Measurements from ENCODE around the gene RAC3. TPM values are rescaled to one million over a fixed set of nuclear protein-coding genes. Genes with fewer than 3 reads are reported as not detected.

RAC3 gene
- total and polyA plus RNA-seq, 2 of the 8 experiments (the other 6 are each of a cell fraction or from before 2014, with no cell fraction given), result 177 to 299 TPM

- peak; percentile 83 to 94 (median 85) for TF ChIP-seq CTCF (IDR thresholded peaks at IDR 0.05; ENCODE audit: control extremely low read depth in 1 of 3, insufficient read depth in 1 of 3, low read depth in 1 of 3, low read length in 3 of 3)
- no peak for TF ChIP-seq TEAD4 (IDR thresholded peaks at IDR 0.05; ENCODE audit: low read depth, low read length)
- TF ChIP-seq POU5F1 (IDR thresholded peaks at IDR 0.05; ENCODE audit: low read depth, low read length), result no peak
- peak; percentile 92 for TF ChIP-seq EGR1 (IDR thresholded peaks at IDR 0.05; ENCODE audit: borderline replicate concordance, low read depth, low read length)
- no peak for TF ChIP-seq MAFK (IDR thresholded peaks at IDR 0.05; ENCODE audit: low read depth, low read length)
- no peak for TF ChIP-seq SRF (IDR thresholded peaks at IDR 0.05; ENCODE audit: low read depth, low read length)
- no peak for TF ChIP-seq JUN (IDR thresholded peaks at IDR 0.05; ENCODE audit: low read depth, low read length)
- TF ChIP-seq POLR2AphosphoS5 (IDR thresholded peaks at IDR 0.05; ENCODE audit: low read depth, low read length), result peak; percentile 83
- TF ChIP-seq SP4 (IDR thresholded peaks at IDR 0.05; ENCODE audit: low read length), result peak; percentile 62; the same call in 1 of the 2 replicates
- TF ChIP-seq SIN3A (conservative IDR thresholded peaks at IDR 0.05 in 1 of 2, IDR thresholded peaks at IDR 0.05 in 1 of 2; ENCODE audit: low read depth in 1 of 2, low read length in 2 of 2), result peak; percentile 86; a peak in 3 of 4 replicates
- no peak for TF ChIP-seq CHD2 (IDR thresholded peaks at IDR 0.05; ENCODE audit: low read length)
- TF ChIP-seq TAF1 (IDR thresholded peaks at IDR 0.05; ENCODE audit: low read depth, low read length), result peak; percentile 68
- no peak for TF ChIP-seq BRCA1 (IDR thresholded peaks at IDR 0.05; ENCODE audit: low read depth, low read length)
- no peak for TF ChIP-seq TCF12 (IDR thresholded peaks at IDR 0.05; ENCODE audit: low read depth, low read length)
- peak in 1 of 2 experiments; percentile 80; a peak in 1 of 4 replicates for TF ChIP-seq HDAC2 (IDR thresholded peaks at IDR 0.05; ENCODE audit: borderline replicate concordance in 1 of 2, low read depth in 2 of 2, low read length in 2 of 2)
- TF ChIP-seq KDM4A (IDR thresholded peaks at IDR 0.05; ENCODE audit: low read depth, low read length, severe bottlenecking), result peak; percentile 52
- no peak for TF ChIP-seq SIX5 (IDR thresholded peaks at IDR 0.05; ENCODE audit: low read depth, low read length)
- TF ChIP-seq PHF8 (conservative IDR thresholded peaks at IDR 0.05; ENCODE audit: low read depth, low read length), result peak; percentile 81
- peak; percentile 39; the same call in 1 of the 2 replicates for TF ChIP-seq CREB1 (IDR thresholded peaks at IDR 0.05)
- TF ChIP-seq CBX8 (IDR thresholded peaks at IDR 0.05; ENCODE audit: borderline replicate concordance, low read depth, low read length), result no peak
- TF ChIP-seq EP300 (IDR thresholded peaks at IDR 0.05; ENCODE audit: borderline replicate concordance in 1 of 2, low read depth in 2 of 2, low read length in 2 of 2), result no peak
- peak in 1 of 2 experiments; percentile 83; a peak in 2 of 3 replicates for TF ChIP-seq POLR2A (IDR thresholded peaks at IDR 0.05; ENCODE audit: control extremely low read depth in 1 of 2, low read depth in 2 of 2, low read length in 2 of 2)
Observed at GRCh38 chr17:82037092-82037888, 5.8 kb downstream of the RAC3 start, which contains the start of gene DCXR (continued).

All from H1 (cell line).